22Rv1 (cell line): ENCODE measurements around the gene KRT7.

Experiments used
- CTCF ChIP-seq: fragments of 450-650 bp; IDR thresholded peaks from 2 replicates; pipeline ENCODE4 v1.5.1; 2017; ENCODE audit warnings: mild to moderate bottlenecking
- ZFX ChIP-seq: fragments of 450-650 bp; IDR thresholded peaks from 2 replicates; pipeline ENCODE4 v1.6.1; 2017; ENCODE audit warnings: antibody characterized with exemption, borderline replicate concordance

- TF ChIP-seq CTCF (no peak), ZFX (no peak)
These were observed 41.9 kb upstream of the KRT7 start for GRCh38 chr12:52190860-52191729.
